ENCODE results near the gene IGSF9.
A peak's percentile ranks its signal among the peaks of the same experiment; 100 is the strongest.

The IGSF9 gene

DNA sequence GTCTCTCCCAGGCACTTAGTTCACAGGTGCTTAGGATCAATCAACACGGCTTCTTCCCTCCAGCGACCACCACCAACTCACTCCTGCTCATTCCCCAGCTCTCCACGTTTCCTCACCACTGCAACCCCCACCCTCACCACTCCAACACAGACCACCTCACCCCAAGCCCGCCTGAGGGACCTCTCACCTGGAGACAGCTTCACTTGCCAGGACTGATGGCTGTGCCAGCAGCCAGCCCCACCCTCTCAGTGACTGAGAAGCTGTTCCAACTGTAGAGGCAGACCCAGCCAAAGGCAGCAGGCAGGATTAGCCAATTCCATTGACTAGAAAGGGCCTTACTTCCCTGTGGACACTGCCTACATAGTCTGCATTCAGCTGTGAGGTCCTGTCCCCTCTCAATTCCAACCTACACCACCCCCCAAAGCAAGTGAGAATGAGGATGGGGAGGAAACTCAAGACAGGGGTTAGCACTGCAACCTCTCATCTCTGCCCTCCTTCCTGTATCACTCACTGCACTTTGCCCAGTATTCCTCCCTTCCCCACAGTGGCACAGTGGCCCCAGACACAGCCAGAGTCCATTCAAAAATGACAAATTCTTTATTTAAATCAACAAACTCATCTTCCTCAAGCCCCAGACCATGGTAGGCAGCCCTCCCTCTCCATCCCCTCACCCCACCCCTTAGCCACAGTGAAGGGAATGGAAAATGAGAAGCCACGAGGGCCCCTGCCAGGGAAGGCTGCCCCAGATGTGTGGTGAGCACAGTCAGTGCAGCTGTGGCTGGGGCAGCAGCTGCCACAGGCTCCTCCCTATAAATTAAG lies 27.7 kb downstream of the IGSF9 start:
- no peak overlapping the region for H3K4me3 ChIP-seq (ENCODE audit: low read depth, low read length)
- in situ Hi-C loops (cut with HindIII; ENCODE audit: low sequenced_read_pairs) = no loop called here
- TF ChIP-seq, protein P1, sequence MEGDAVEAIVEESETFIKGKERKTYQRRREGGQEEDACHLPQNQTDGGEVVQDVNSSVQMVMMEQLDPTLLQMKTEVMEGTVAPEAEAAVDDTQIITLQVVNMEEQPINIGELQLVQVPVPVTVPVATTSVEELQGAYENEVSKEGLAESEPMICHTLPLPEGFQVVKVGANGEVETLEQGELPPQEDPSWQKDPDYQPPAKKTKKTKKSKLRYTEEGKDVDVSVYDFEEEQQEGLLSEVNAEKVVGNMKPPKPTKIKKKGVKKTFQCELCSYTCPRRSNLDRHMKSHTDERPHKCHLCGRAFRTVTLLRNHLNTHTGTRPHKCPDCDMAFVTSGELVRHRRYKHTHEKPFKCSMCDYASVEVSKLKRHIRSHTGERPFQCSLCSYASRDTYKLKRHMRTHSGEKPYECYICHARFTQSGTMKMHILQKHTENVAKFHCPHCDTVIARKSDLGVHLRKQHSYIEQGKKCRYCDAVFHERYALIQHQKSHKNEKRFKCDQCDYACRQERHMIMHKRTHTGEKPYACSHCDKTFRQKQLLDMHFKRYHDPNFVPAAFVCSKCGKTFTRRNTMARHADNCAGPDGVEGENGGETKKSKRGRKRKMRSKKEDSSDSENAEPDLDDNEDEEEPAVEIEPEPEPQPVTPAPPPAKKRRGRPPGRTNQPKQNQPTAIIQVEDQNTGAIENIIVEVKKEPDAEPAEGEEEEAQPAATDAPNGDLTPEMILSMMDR (IDR thresholded peaks at IDR 0.05; ENCODE audit: low read depth, low read length) = no peak
- no peak for DNase-seq (ENCODE audit: low read depth, low spot score)

DNA sequence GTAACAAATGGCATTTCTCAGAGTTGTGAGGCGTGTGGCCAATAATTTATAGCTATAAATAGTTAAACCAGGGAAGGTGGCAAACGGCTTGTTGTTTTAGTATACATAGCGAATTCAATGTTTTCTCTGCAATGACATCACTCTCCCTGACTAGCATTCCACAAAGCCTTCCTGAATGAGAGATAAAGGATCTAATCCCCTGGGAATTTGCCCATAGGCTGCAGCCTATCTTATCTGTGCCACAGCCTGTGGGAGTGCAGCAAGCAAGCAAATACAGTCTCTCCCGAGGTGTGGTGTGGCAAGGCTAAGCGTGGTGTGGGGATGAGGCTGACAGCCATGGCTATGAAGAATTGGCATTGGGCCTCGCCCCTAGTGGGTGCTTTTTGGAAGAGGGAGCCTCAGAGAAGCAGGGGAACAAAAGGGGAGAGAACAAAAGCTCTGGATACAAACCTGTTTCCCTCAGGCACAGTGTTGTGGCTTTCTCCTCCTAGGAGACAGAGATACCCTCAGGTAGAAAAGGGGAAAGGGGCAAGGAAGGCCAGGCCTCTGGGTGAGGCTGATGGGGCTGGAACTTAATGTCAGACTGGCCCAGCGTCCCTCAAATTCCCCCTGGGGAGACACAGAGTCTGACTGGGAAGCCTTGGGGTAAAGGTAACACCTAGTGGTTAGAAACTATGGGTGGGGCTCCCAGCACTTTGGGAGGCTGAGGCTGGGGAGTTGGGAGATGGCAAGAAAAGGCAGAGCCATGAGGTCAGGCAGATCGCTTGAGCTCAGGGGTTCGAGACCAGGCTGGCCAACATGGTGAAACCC lies 29.0 kb downstream of the IGSF9 start:
- TF ChIP-seq, protein P1 (IDR thresholded peaks at IDR 0.05; ENCODE audit: low read depth, low read length) = no peak
- DNase-seq (ENCODE audit: low read depth, low spot score) = peak; percentile 67
- in situ Hi-C loops (cut with HindIII; ENCODE audit: low sequenced_read_pairs) = no loop called here
- H3K4me3 ChIP-seq (ENCODE audit: low read depth, low read length) = no peak overlapping the region

DNA sequence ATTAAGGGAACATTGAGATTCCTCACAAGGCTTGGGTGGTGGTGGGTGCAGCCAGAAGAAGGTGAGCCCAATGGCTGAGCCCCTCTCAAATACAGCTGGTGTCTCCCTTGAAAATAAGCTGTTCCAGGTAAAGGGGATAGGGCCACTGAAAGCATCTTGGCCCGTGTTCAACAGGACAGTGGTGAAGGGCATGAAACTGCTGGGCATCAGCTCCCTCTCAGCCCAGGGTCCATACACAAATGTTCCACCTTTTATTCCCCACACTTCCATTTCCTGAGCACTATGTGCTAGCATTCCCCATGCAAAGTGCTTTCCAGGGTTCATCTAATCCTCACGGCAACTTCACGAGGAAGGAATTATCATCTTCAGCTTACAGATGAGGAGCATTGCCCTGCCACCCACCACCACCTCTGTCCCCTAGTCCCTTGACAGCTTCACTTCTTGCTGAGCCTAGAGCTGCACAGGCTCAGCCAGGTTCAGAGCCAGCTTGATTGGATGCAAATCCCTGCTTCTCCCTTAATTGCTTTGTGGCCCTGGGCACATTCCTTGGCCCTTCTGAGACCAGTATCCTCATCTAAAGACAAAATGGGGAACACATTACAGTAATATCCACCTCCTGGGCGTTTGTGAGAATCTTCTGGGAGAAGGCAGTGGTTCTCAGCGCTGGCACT lies 29.7 kb downstream of the IGSF9 start:
- no peak overlapping the region for H3K4me3 ChIP-seq (ENCODE audit: low read depth, low read length)
- DNase-seq (ENCODE audit: low read depth, low spot score) = no peak
- in situ Hi-C loops (cut with HindIII; ENCODE audit: low sequenced_read_pairs) = no loop called here
- TF ChIP-seq, protein P1 (IDR thresholded peaks at IDR 0.05; ENCODE audit: low read depth, low read length) = no peak

DNA sequence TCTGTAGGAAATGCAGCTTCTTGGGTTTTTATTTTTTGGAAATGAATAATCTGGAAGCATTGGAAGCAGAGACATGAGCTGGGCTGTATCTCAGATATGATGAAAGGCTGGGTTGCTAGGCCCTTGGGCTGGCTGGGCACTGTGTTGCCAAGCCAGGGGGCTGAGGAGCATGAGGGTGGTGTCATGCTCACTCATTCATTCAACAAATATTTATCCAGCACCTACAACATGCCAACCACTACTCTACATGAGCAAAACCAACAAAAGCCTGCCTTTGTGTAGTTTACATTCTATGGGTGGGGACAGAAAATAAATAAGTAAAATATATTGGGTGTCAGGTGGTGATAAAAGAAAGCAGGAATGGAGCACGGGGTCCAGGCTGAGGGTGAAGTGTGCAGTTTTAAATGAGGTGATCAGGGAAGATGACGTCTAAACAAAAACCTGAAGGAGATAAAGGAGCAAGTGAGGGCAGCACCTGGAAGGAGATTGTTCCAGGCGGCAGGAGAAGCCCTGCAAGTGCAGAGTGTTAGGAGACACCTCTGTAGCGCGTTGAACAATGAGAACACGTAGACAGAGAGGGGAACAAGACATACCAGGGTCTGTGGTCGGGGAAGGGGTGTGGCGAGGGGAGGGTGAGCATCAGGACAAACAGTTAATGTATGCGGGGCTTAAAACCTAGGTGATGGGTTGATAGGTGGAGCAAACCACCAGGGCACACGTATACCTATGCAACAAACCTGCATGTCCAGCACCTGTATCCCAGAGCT lies 31.0 kb downstream of the IGSF9 start:
- H3K4me3 ChIP-seq (ENCODE audit: low read depth, low read length) = no peak overlapping the region

DNA sequence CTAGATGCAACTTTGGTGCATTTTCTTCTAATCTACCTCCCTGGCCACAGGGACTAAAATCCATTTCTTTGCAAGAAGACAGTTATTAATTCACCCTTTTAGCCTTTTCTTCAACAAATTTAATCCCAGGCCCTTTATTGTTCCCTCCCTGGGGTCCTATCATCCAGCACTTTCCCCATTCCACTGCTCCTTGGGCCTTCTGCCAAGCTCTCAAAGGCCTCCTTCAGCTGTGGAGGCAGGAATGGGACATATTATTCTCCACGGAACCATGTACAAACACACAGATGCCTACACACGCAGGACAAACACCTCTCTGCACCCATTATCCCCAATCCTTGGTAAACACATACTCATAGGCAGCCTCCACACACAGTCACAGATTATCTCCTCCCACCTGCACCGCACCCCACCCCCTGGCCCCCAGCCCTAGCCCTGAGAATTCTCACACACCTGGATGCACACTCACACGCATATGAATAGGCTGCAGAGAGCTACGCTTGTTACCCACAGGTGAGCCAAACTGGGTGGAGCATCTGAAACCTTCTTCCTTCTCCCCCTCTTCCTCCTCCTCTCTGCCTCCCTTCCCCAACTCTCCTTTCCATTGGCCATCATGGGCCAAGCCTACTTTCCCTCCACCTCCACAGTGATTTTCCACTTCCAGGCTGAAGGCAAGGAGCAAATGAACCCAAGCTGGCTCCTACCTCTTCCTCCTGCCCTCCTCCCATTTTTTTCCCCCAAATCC lies 31.8 kb downstream of the IGSF9 start:
- in situ Hi-C loops (cut with HindIII; ENCODE audit: low sequenced_read_pairs) = no loop called here
- TF ChIP-seq, protein P1 (IDR thresholded peaks at IDR 0.05; ENCODE audit: low read depth, low read length) = no peak
- no peak for DNase-seq (ENCODE audit: low read depth, low spot score)
- H3K4me3 ChIP-seq (ENCODE audit: low read depth, low read length) = no peak overlapping the region

More for the DNA sequence above, 31.0 kb downstream of the IGSF9 start:
- no peak for DNase-seq (ENCODE audit: low read depth, low spot score)
- in situ Hi-C loops (cut with HindIII; ENCODE audit: low sequenced_read_pairs) = no loop called here
- TF ChIP-seq, protein P1 (IDR thresholded peaks at IDR 0.05; ENCODE audit: low read depth, low read length) = no peak
